Large intestine (tissue), 3 donors: ENCODE measurements around the gene BLOC1S1. TPM values are rescaled to one million over a fixed set of nuclear protein-coding genes. Genes with fewer than 3 reads are reported as not detected.
A peak's percentile ranks its signal among the peaks of the same experiment; 100 is the strongest.

ENCODE experiments used
- DNase-seq, 2 donors: peaks; one replicate each; pipeline versions ENCODE4 v3.0.0 to v3.0.0-alpha.2; 2013
- H3K27ac ChIP-seq: one replicate; pipeline ENCODE4 v1.5.1; 2013; ENCODE audit warnings: low read length
- H3K27me3 ChIP-seq: 2 replicates; pipeline ENCODE4 v1.6.1; 2013; ENCODE audit warnings: low read length; ENCODE audit not compliant: control insufficient read depth, insufficient read depth
- H3K36me3 ChIP-seq: 2 replicates; pipeline ENCODE4 v1.6.1; 2013; ENCODE audit warnings: low read length; ENCODE audit not compliant: control insufficient read depth, insufficient read depth
- H3K4me1 ChIP-seq: one replicate; pipeline ENCODE4 v1.6.1; 2013; ENCODE audit warnings: low read length; ENCODE audit not compliant: control insufficient read depth, insufficient read depth
- H3K4me3 ChIP-seq: one replicate; pipeline ENCODE4 v1.5.1; 2013; ENCODE audit warnings: low read length
- H3K9me3 ChIP-seq: one replicate; pipeline ENCODE4 v1.6.1; 2013; ENCODE audit warnings: mild to moderate bottlenecking, low read depth, low read length, moderate library complexity; ENCODE audit not compliant: control insufficient read depth
- WGBS: methylation state at CpG from one replicate; pipeline ENCODE4 v1.1.5; 2013; ENCODE audit warnings: low lambda C conversion rate; ENCODE audit not compliant: insufficient coverage; 5-methylcytosine and 5-hydroxymethylcytosine counted together
- polyA plus RNA-seq: library from polyadenylated mRNA; unstranded; fragments of 120-200 nt; gene quantifications from one replicate; pipeline ENCODE4 v1.2.1, GENCODE V29; 2013

The BLOC1S1 gene
- polyA plus RNA-seq, 1 donor: 144 TPM

GRCh38 chr12:55693323-55694187 is 22.3 kb upstream of the BLOC1S1 start:
- Histone ChIP-seq H3K4me3 (no peak overlapping the region), H3K36me3 (no peaks in the 10 kb centered on the region), H3K9me3 (no peaks in the 10 kb centered on the region), H3K27me3 (no peaks in the 10 kb centered on the region), H3K4me1 (peaks cover 28% of the 10 kb centered on the region), H3K27ac (no peak overlapping the region)
- WGBS: no CpG with 5 or more reads among the region's 7 CpGs
- no peak for DNase-seq

- no peak for DNase-seq
- Histone ChIP-seq H3K9me3 (no peaks in the 10 kb centered on the region), H3K27ac (no peak overlapping the region), H3K27me3 (no peaks in the 10 kb centered on the region), H3K4me1 (peaks cover 30% of the 10 kb centered on the region), H3K4me3 (no peak overlapping the region), H3K36me3 (no peaks in the 10 kb centered on the region)
- no CpG with 5 or more reads among the region's 7 CpGs for WGBS
Observed at GRCh38 chr12:55694188-55694515, 21.7 kb upstream of the BLOC1S1 start.

GRCh38 chr12:55694651-55695050 is 21.2 kb upstream of the BLOC1S1 start:
- WGBS: no CpG with 5 or more reads among the region's 4 CpGs
- H3K9me3 ChIP-seq: no peaks in the 10 kb centered on the region
- H3K36me3 ChIP-seq: no peaks in the 10 kb centered on the region
- no peak overlapping the region for H3K4me3 ChIP-seq
- H3K4me1 ChIP-seq: peaks cover 35% of the 10 kb centered on the region
- no peaks in the 10 kb centered on the region for H3K27me3 ChIP-seq
- H3K27ac ChIP-seq: no peak overlapping the region
- DNase-seq: no peak

GRCh38 chr12:55695349-55695748 is 20.5 kb upstream of the BLOC1S1 start:
- Histone ChIP-seq H3K27ac (peak overlapping the region; percentile 27), H3K27me3 (no peaks in the 10 kb centered on the region), H3K36me3 (no peaks in the 10 kb centered on the region), H3K9me3 (no peaks in the 10 kb centered on the region), H3K4me3 (no peak overlapping the region), H3K4me1 (peaks cover 41% of the 10 kb centered on the region)
- WGBS: no CpG with 5 or more reads among the region's 7 CpGs
- peak; percentile 60 to 68 for DNase-seq

- no CpG with 5 or more reads among the region's 6 CpGs for WGBS
- DNase-seq: no peak
- H3K27me3 ChIP-seq: no peaks in the 10 kb centered on the region
- H3K4me3 ChIP-seq: no peak overlapping the region
- peaks cover 41% of the 10 kb centered on the region for H3K4me1 ChIP-seq
- H3K27ac ChIP-seq: peak overlapping the region; percentile 27
- no peaks in the 10 kb centered on the region for H3K36me3 ChIP-seq
- no peaks in the 10 kb centered on the region for H3K9me3 ChIP-seq
Observed at GRCh38 chr12:55696141-55696540, 19.7 kb upstream of the BLOC1S1 start.

GRCh38 chr12:55696796-55697462 is 18.9 kb upstream of the BLOC1S1 start:
- Histone ChIP-seq H3K4me3 (no peak overlapping the region), H3K9me3 (no peaks in the 10 kb centered on the region), H3K27ac (no peak overlapping the region), H3K27me3 (no peaks in the 10 kb centered on the region), H3K36me3 (no peaks in the 10 kb centered on the region), H3K4me1 (peaks cover 41% of the 10 kb centered on the region)
- DNase-seq: no peak
- no CpG with 5 or more reads among the region's 19 CpGs for WGBS

- no CpG with 5 or more reads among the region's 7 CpGs for WGBS
- Histone ChIP-seq H3K27ac (no peak overlapping the region), H3K36me3 (no peaks in the 10 kb centered on the region), H3K9me3 (no peaks in the 10 kb centered on the region), H3K4me3 (no peak overlapping the region), H3K27me3 (no peaks in the 10 kb centered on the region), H3K4me1 (peaks cover 41% of the 10 kb centered on the region)
- DNase-seq: no peak
Observed at GRCh38 chr12:55697686-55698085, 18.2 kb upstream of the BLOC1S1 start.

GRCh38 chr12:55698241-55698955 is 17.4 kb upstream of the BLOC1S1 start:
- DNase-seq: no peak
- Histone ChIP-seq H3K4me3 (no peak overlapping the region), H3K4me1 (peaks cover 46% of the 10 kb centered on the region), H3K9me3 (no peaks in the 10 kb centered on the region), H3K27ac (no peak overlapping the region), H3K27me3 (no peaks in the 10 kb centered on the region), H3K36me3 (no peaks in the 10 kb centered on the region)
- no CpG with 5 or more reads among the region's 16 CpGs for WGBS

GRCh38 chr12:55698965-55699364 is 16.9 kb upstream of the BLOC1S1 start:
- Histone ChIP-seq H3K4me3 (no peak overlapping the region), H3K27me3 (no peaks in the 10 kb centered on the region), H3K27ac (no peak overlapping the region), H3K36me3 (no peaks in the 10 kb centered on the region), H3K9me3 (no peaks in the 10 kb centered on the region), H3K4me1 (peaks cover 45% of the 10 kb centered on the region)
- WGBS: no CpG with 5 or more reads among the region's 1 CpG
- DNase-seq: no peak

- Histone ChIP-seq H3K27ac (no peak overlapping the region), H3K27me3 (no peaks in the 10 kb centered on the region), H3K36me3 (no peaks in the 10 kb centered on the region), H3K4me1 (peaks cover 39% of the 10 kb centered on the region), H3K9me3 (no peaks in the 10 kb centered on the region), H3K4me3 (no peak overlapping the region)
- DNase-seq: peak in 1 of 2 donors; percentile 69
- WGBS: no CpG with 5 or more reads among the region's 5 CpGs
Observed at GRCh38 chr12:55699471-55700055, 16.3 kb upstream of the BLOC1S1 start.
